Endothelial cell of umbilical vein (primary cell): ENCODE measurements around the gene SFTPA1. TPM values are rescaled to one million over a fixed set of nuclear protein-coding genes. Genes with fewer than 3 reads are reported as not detected.
A peak's percentile ranks its signal among the peaks of the same experiment; 100 is the strongest.

Experiments
- BruUV-seq: library from RNA; stranded (reverse); fragments of 400-500 nt; replicated peaks from 2 replicates; lab custom pipeline; 2021; lab: Mats Ljungman, UMichigan
- CTCF ChIA-PET: fragments of 300-600, 350-600 bp; sonication (Branson Sonifier 250); formaldehyde crosslinking; loops from one replicate; lab custom pipeline; 2021; ENCODE audit warnings: antibody characterized with exemption, inconsistent platforms; lab: Charles Lee
- POLR2A ChIA-PET: fragments of 300-600, 350-600 bp; sonication (Branson Sonifier 250); formaldehyde crosslinking; loops from one replicate; lab custom pipeline; 2021; ENCODE audit warnings: antibody characterized with exemption, inconsistent platforms; lab: Charles Lee
- DNase-seq: peaks from one replicate; pipeline ENCODE4 v3.0.0-alpha.2; 2011; ENCODE audit warnings: low read depth, low spot score
- FAIRE-seq: peaks from 2 replicates; lab custom pipeline; 2011; peaks lifted over from hg19 to GRCh38; lab: Jason Lieb, UNC
- H2AFZ ChIP-seq: 2 replicates; pipeline ENCODE4 v1.6.0; 2012; ENCODE audit warnings: low read depth, low read length, control low read depth, inconsistent platforms
- H3K27ac ChIP-seq: 2 replicates; pipeline ENCODE4 v1.5.1; 2011; ENCODE audit warnings: low read depth, mild to moderate bottlenecking, control low read depth, low read length, moderate library complexity; ENCODE audit not compliant: insufficient read depth
- H3K27me3 ChIP-seq, 2 experiments: 2 replicates each; pipeline versions ENCODE4 v1.6.0 to v1.6.1; 2011; ENCODE audit warnings: low read length in 2 of 2, mixed read lengths in 1 of 2; ENCODE audit not compliant: control insufficient read depth in 2 of 2, insufficient read depth in 2 of 2
- H3K36me3 ChIP-seq, 2 experiments: 2 replicates in 1 of 2; 3 replicates in 1 of 2; pipeline ENCODE4 v1.5.1; 2011; ENCODE audit warnings: low read length in 2 of 2, mild to moderate bottlenecking in 1 of 2, moderate library complexity in 1 of 2; ENCODE audit not compliant: control insufficient read depth in 2 of 2, insufficient read depth in 2 of 2; ENCODE audit errors: extremely low read depth in 1 of 2
- H3K4me1 ChIP-seq: 3 replicates; pipeline ENCODE4 v1.5.1; 2011; ENCODE audit warnings: mild to moderate bottlenecking, low read length; ENCODE audit not compliant: control insufficient read depth, insufficient read depth; ENCODE audit errors: extremely low read depth
- H3K4me2 ChIP-seq: 2 replicates; pipeline ENCODE4 v1.6.1; 2011; ENCODE audit warnings: low read length, control low read depth, mixed read lengths; ENCODE audit not compliant: insufficient read depth
- H3K4me3 ChIP-seq, 3 experiments: fragments of 200-600 bp in 1 of 3; sonication (generic), shearing (Covaris generic) in 1 of 3; replicated peaks in 1 of 3; 2 replicates each; pipeline ENCODE4 v1.5.1; 2011 to 2016; ENCODE audit warnings: control low read depth in 3 of 3, low read length in 3 of 3, mild to moderate bottlenecking in 2 of 3, inconsistent platforms in 1 of 3, low read depth in 1 of 3, moderate library complexity in 1 of 3; ENCODE audit not compliant: insufficient read depth in 1 of 3
- H3K79me2 ChIP-seq: 2 replicates; pipeline ENCODE4 v1.6.0; 2012; ENCODE audit warnings: low read length, inconsistent platforms; ENCODE audit not compliant: control insufficient read depth, insufficient read depth
- H3K9ac ChIP-seq: replicated peaks from 2 replicates; pipeline ENCODE3; 2011; ENCODE audit warnings: low read length, control low read depth; ENCODE audit not compliant: insufficient read depth; ENCODE audit errors: extremely low read depth
- H3K9me1 ChIP-seq: replicated peaks from 3 replicates; pipeline ENCODE4 v1.6.0; 2011; ENCODE audit warnings: mild to moderate bottlenecking, low read length; ENCODE audit not compliant: control insufficient read depth, insufficient read depth; ENCODE audit errors: extremely low read depth
- H3K9me3 ChIP-seq: replicated peaks from 2 replicates; pipeline ENCODE4 v1.5.1; 2012; ENCODE audit warnings: low read length, inconsistent platforms; ENCODE audit not compliant: control insufficient read depth, insufficient read depth
- H4K20me1 ChIP-seq: replicated peaks from 2 replicates; pipeline ENCODE3; 2011; ENCODE audit warnings: mild to moderate bottlenecking, low read length; ENCODE audit not compliant: control insufficient read depth, insufficient read depth; ENCODE audit errors: extremely low read depth
- CTCF ChIP-seq, 2 donors: IDR thresholded peaks; 1 replicate in 1 of 2; 2 replicates in 1 of 2; pipeline ENCODE4 v1.5.1; 2011; ENCODE audit warnings: low read length in 2 of 2, mild to moderate bottlenecking in 2 of 2, moderate library complexity in 2 of 2, control low read depth in 1 of 2, inconsistent platforms in 1 of 2, low read depth in 1 of 2; ENCODE audit not compliant: insufficient read depth in 1 of 2; ENCODE audit errors: extremely low read depth in 1 of 2
- EZH2 ChIP-seq: IDR thresholded peaks from 2 replicates; pipeline ENCODE4 v1.6.1; 2012; ENCODE audit warnings: borderline replicate concordance, low read depth, mild to moderate bottlenecking, moderate library complexity, low read length, inconsistent platforms; ENCODE audit not compliant: severe bottlenecking
- FOS ChIP-seq: IDR thresholded peaks from 2 replicates; pipeline ENCODE4 v1.6.1; 2011; ENCODE audit warnings: mild to moderate bottlenecking, low read length, moderate library complexity, borderline replicate concordance; ENCODE audit not compliant: insufficient read depth
- GATA2 ChIP-seq: IDR thresholded peaks from 2 replicates; pipeline ENCODE4 v1.7.0; 2011; ENCODE audit warnings: low read depth, mild to moderate bottlenecking, moderate library complexity, mixed read lengths, low read length; ENCODE audit not compliant: insufficient read length, insufficient read depth
- JUN ChIP-seq: IDR thresholded peaks from 2 replicates; pipeline ENCODE4 v1.6.1; 2011; ENCODE audit warnings: borderline replicate concordance, low read depth; ENCODE audit not compliant: insufficient read length, insufficient read depth
- MAX ChIP-seq: IDR thresholded peaks from 2 replicates; pipeline ENCODE4 v1.6.1; 2011; ENCODE audit not compliant: insufficient read depth, insufficient read length
- MYC ChIP-seq: IDR thresholded peaks from one replicate; pipeline ENCODE4 v1.6.1; 2011; ENCODE audit warnings: mild to moderate bottlenecking, low read depth, low read length
- POLR2A ChIP-seq: IDR thresholded peaks from 2 replicates; pipeline ENCODE4 v1.6.1; 2012; ENCODE audit warnings: low read depth, mild to moderate bottlenecking, control low read depth, low read length
- POLR2AphosphoS5 ChIP-seq: IDR thresholded peaks from 2 replicates; pipeline ENCODE4 v1.6.1; 2012; ENCODE audit warnings: low read depth, mild to moderate bottlenecking, control low read depth, low read length, moderate library complexity; ENCODE audit not compliant: insufficient read depth
- dilution Hi-C: fragments of 300-500 bp; cut with MboI; formaldehyde crosslinking; loops from one replicate; pipeline ENCODE4 v1.15.0; 2019; ENCODE audit warnings: low sequenced_read_pairs; ENCODE audit not compliant: extremely low pct_ligation_motif_present
- intact Hi-C: fragments of 100-400 bp; cut with micrococcal nuclease; formaldehyde crosslinking; loops from one replicate; pipeline ENCODE4 v1.10.0; 2022
- polyA plus RNA-seq, 4 experiments: library from polyadenylated mRNA; depleted of rRNA in 3 of 4; stranded (reverse) in 3 of 4; unstranded in 1 of 4; fragments of >200 nt; gene quantifications; 2 replicates each; pipeline versions ENCODE4 v1.2.1 to v1.2.3, GENCODE V29; 2011 to 2012; ENCODE audit warnings: missing spikeins in 1 of 4
- total RNA-seq: library from RNA; stranded (reverse); gene quantifications from 2 replicates; pipeline ENCODE4 v1.2.3, GENCODE V29; 2021

The SFTPA1 gene
- total and polyA plus RNA-seq, 2 donors (not counting 3 experiments of a cell fraction or from before 2014, with no cell fraction given): not detected

GRCh38 chr10:79562135-79562756, 48.5 kb upstream of the SFTPA1 start:
- POLR2A ChIA-PET: no interaction called here
- peak; percentile 56 for DNase-seq
- peak; percentile 85 for FAIRE-seq
- Histone ChIP-seq H3K36me3 (no peaks in the 10 kb centered on the region), H3K27me3 (peaks cover 0 to 9% of the 10 kb centered on the region in 2 experiments), H3K4me3 (no peak overlapping the region), H3K4me2 (no peak overlapping the region), H2AFZ (no peak overlapping the region), H3K27ac (no peak overlapping the region), H3K9me1 (no peaks in the 10 kb centered on the region), H3K9ac (no peak overlapping the region), H3K79me2 (no peaks in the 10 kb centered on the region), H3K4me1 (no peaks in the 10 kb centered on the region), H4K20me1 (no peaks in the 10 kb centered on the region), H3K9me3 (no peaks in the 10 kb centered on the region)
- TF ChIP-seq CTCF (IDR thresholded peaks at IDR 0.05; ENCODE audit: extremely low read depth in 1 of 2, insufficient read depth in 1 of 2, low read depth in 1 of 2, low read length in 2 of 2) (peak; percentile 81 to 93), MYC (no peak), FOS (no peak), EZH2 (no peak)
- dilution Hi-C loops (no loop called here), intact Hi-C loops (loop anchor here (1.0 kb wide), 3 partner anchors 46 to 485 kb away; no protein-coding TSS in a partner anchor)
- no TSS peak for BruUV-seq
- CTCF ChIA-PET: interaction anchor here (0.8 to 1.2 kb wide), 5 partner anchors 9 to 485 kb away, joined by 3 to 6 read pairs (median 3); no protein-coding TSS in a partner anchor

GRCh38 chr10:79563426-79563825, 47.3 kb upstream of the SFTPA1 start:
- Histone ChIP-seq H3K27me3 (peaks cover 2 to 9% of the 10 kb centered on the region in 2 experiments), H3K79me2 (no peaks in the 10 kb centered on the region), H4K20me1 (no peaks in the 10 kb centered on the region), H3K9me3 (no peaks in the 10 kb centered on the region), H3K4me3 (no peak overlapping the region), H3K9ac (no peak overlapping the region), H2AFZ (no peak overlapping the region), H3K36me3 (no peaks in the 10 kb centered on the region), H3K9me1 (no peaks in the 10 kb centered on the region), H3K27ac (no peak overlapping the region), H3K4me2 (no peak overlapping the region), H3K4me1 (no peaks in the 10 kb centered on the region)
- DNase-seq: no peak
- dilution Hi-C loops: no loop called here
- no TSS peak for BruUV-seq
- ChIA-PET POLR2A (no interaction called here), CTCF (interaction anchor here (0.8 to 1.2 kb wide), 5 partner anchors 14 to 698 kb away, joined by 3 to 4 read pairs (median 3); no protein-coding TSS in a partner anchor)
- intact Hi-C loops: no loop called here
- no peak for FAIRE-seq
- no peak for TF ChIP-seq POLR2AphosphoS5
- TF ChIP-seq JUN: no peak
- TF ChIP-seq MAX: no peak
- no peak for TF ChIP-seq POLR2A
- no peak for TF ChIP-seq GATA2
- TF ChIP-seq FOS: no peak
- TF ChIP-seq EZH2: no peak
- TF ChIP-seq CTCF (IDR thresholded peaks at IDR 0.05; ENCODE audit: extremely low read depth in 1 of 2, insufficient read depth in 1 of 2, low read depth in 1 of 2, low read length in 2 of 2): no peak
- no peak for TF ChIP-seq MYC
